SK-N-SH (cell line): Measurements from ENCODE around the gene BAZ1A. TPM values are rescaled to one million over a fixed set of nuclear protein-coding genes. Genes with fewer than 3 reads are reported as not detected.

Source experiments
- CTCF ChIA-PET: fragments of 300-600, 350-600 bp; formaldehyde crosslinking; extraction: SDS; loops from one replicate; lab custom pipeline; 2021; lab: Yijun Ruan, JAX
- POLR2A ChIA-PET: fragments of 350-600 bp; sonication (Branson Sonifier 250); formaldehyde crosslinking; extraction: SDS; loops from one replicate; lab custom pipeline; 2020; ENCODE audit warnings: antibody characterized with exemption, inconsistent platforms; lab: Yijun Ruan, JAX
- DNase-seq: peaks from one replicate; pipeline ENCODE4 v3.0.0; 2012
- H2AFZ ChIP-seq: fragments of 200-600 bp; sonication (generic); 2 replicates; pipeline ENCODE4 v1.8.1; 2016; ENCODE audit warnings: antibody characterized with exemption, mild to moderate bottlenecking, low read depth
- H3F3A ChIP-seq: fragments of 200-600 bp; sonication (generic); replicated peaks from 2 replicates; pipeline ENCODE3; 2016; ENCODE audit warnings: antibody characterized with exemption, mild to moderate bottlenecking; ENCODE audit not compliant: insufficient read depth
- H3K27ac ChIP-seq, 2 experiments: fragments of 200-500 bp in 1 of 2; fragments of 200-600 bp in 1 of 2; sonication (Bioruptor generic) in 1 of 2; sonication (generic), shearing (Covaris generic) in 1 of 2; 2 replicates each; pipeline versions ENCODE4 v1.5.1 to v1.6.1; 2014 to 2016; ENCODE audit warnings: low read depth in 2 of 2, inconsistent platforms in 1 of 2, low read length in 1 of 2, mild to moderate bottlenecking in 1 of 2, mixed read lengths in 1 of 2
- H3K27me3 ChIP-seq: fragments of 200-600 bp; sonication (generic), shearing (Covaris generic); 2 replicates; pipeline ENCODE4 v1.6.1; 2016; ENCODE audit warnings: mixed run types; ENCODE audit not compliant: insufficient read depth
- H3K36me3 ChIP-seq, 2 experiments: fragments of 200-500 bp in 1 of 2; fragments of 200-600 bp in 1 of 2; sonication (Bioruptor generic) in 1 of 2; sonication (generic) in 1 of 2; replicated peaks in 1 of 2; 2 replicates each; pipeline versions ENCODE3 to v1.5.1; 2014 to 2016; ENCODE audit warnings: low read length in 1 of 2, mild to moderate bottlenecking in 1 of 2; ENCODE audit not compliant: insufficient read depth in 2 of 2, control insufficient read depth in 1 of 2
- H3K4me1 ChIP-seq, 2 experiments: fragments of 200-500 bp in 1 of 2; fragments of 200-600 bp in 1 of 2; sonication (Bioruptor generic) in 1 of 2; sonication (generic), shearing (Covaris generic) in 1 of 2; 2 replicates each; pipeline versions ENCODE4 v1.5.1 to v1.6.1; 2014 to 2016; ENCODE audit warnings: low read depth in 1 of 2, low read length in 1 of 2, mixed run types in 1 of 2; ENCODE audit not compliant: insufficient read depth in 2 of 2, control insufficient read depth in 1 of 2
- H3K4me2 ChIP-seq: fragments of 200-600 bp; sonication (generic), shearing (Covaris generic); 2 replicates; pipeline ENCODE4 v1.6.1; 2017; ENCODE audit warnings: mixed run types
- H3K4me3 ChIP-seq, 2 experiments: fragments of 200-500 bp in 1 of 2; fragments of 200-600 bp in 1 of 2; sonication (Bioruptor generic) in 1 of 2; sonication (generic), shearing (Covaris generic) in 1 of 2; 2 replicates each; pipeline versions ENCODE4 v1.5.1 to v1.8.1; 2014 to 2016; ENCODE audit warnings: low read depth in 2 of 2, inconsistent platforms in 1 of 2, low read length in 1 of 2, mild to moderate bottlenecking in 1 of 2, mixed read lengths in 1 of 2, moderate library complexity in 1 of 2
- H3K79me2 ChIP-seq: fragments of 200-600 bp; sonication (generic); 2 replicates; pipeline ENCODE4 v1.8.1; 2017; ENCODE audit warnings: mild to moderate bottlenecking; ENCODE audit not compliant: insufficient read depth
- H3K9ac ChIP-seq: fragments of 200-600 bp; sonication (generic); 2 replicates; pipeline ENCODE4 v1.6.1; 2017; ENCODE audit warnings: mixed run types
- H3K9me2 ChIP-seq: fragments of 200-600 bp; sonication (generic); 2 replicates; pipeline ENCODE4 v1.6.1; 2017; ENCODE audit warnings: mixed run types
- H3K9me3 ChIP-seq: fragments of 200-600 bp; sonication (generic); 2 replicates; pipeline ENCODE4 v1.6.1; 2017; ENCODE audit warnings: mixed run types, mild to moderate bottlenecking, moderate library complexity
- H4K20me1 ChIP-seq: fragments of 200-600 bp; sonication (generic); 2 replicates; pipeline ENCODE4 v1.6.1; 2017; ENCODE audit warnings: mild to moderate bottlenecking, mixed run types; ENCODE audit not compliant: insufficient read depth
- ELF1 ChIP-seq: IDR thresholded peaks from 2 replicates; pipeline ENCODE4 v1.4.0; 2012
- EZH2phosphoT487 ChIP-seq: fragments of 200-600 bp; sonication (generic); IDR thresholded peaks from 2 replicates; pipeline ENCODE4 v1.6.1; 2017; ENCODE audit warnings: low read depth, mixed run types, mild to moderate bottlenecking, antibody characterized with exemption, moderate library complexity, borderline replicate concordance
- FOSL2 ChIP-seq: IDR thresholded peaks from 2 replicates; pipeline ENCODE4 v1.4.0; 2012; ENCODE audit warnings: low read depth, mild to moderate bottlenecking, moderate library complexity, borderline replicate concordance
- GABPA ChIP-seq: IDR thresholded peaks from 2 replicates; pipeline ENCODE4 v1.4.0; 2012; ENCODE audit warnings: low read depth, mild to moderate bottlenecking
- IRF3 ChIP-seq: fragments of 150-350 bp; IDR thresholded peaks from 2 replicates; pipeline ENCODE4 v1.6.1; 2016; ENCODE audit warnings: mild to moderate bottlenecking, low read depth, low read length
- MEF2A ChIP-seq: IDR thresholded peaks from 2 replicates; pipeline ENCODE4 v1.4.0; 2012; ENCODE audit warnings: low read depth, borderline replicate concordance
- NRF1 ChIP-seq: IDR thresholded peaks from 2 replicates; pipeline ENCODE4 v1.6.1; 2012; ENCODE audit warnings: low read depth, mild to moderate bottlenecking, low read length
- RAD21 ChIP-seq: IDR thresholded peaks from 2 replicates; pipeline ENCODE4 v1.6.1; 2012; ENCODE audit warnings: mild to moderate bottlenecking, low read length
- REST ChIP-seq: IDR thresholded peaks from 2 replicates; pipeline ENCODE4 v1.6.1; 2012; ENCODE audit warnings: mild to moderate bottlenecking, low read depth, low read length, moderate library complexity
- RFX5 ChIP-seq: IDR thresholded peaks from 2 replicates; pipeline ENCODE4 v1.6.1; 2012; ENCODE audit warnings: mild to moderate bottlenecking, improper control_type of control experiment, low read length
- RXRA ChIP-seq: IDR thresholded peaks from 2 replicates; pipeline ENCODE4 v1.4.0; 2012; ENCODE audit warnings: low read depth, mild to moderate bottlenecking, borderline replicate concordance
- SIN3A ChIP-seq: IDR thresholded peaks from 2 replicates; pipeline ENCODE4 v1.6.1; 2012; ENCODE audit warnings: low read depth, mild to moderate bottlenecking, low read length, moderate library complexity, borderline replicate concordance
- SMC3 ChIP-seq: IDR thresholded peaks from 2 replicates; pipeline ENCODE4 v1.6.1; 2012; ENCODE audit warnings: low read depth, low read length, improper control_type of control experiment
- TAF1 ChIP-seq: IDR thresholded peaks from 2 replicates; pipeline ENCODE4 v1.6.1; 2012; ENCODE audit warnings: low read depth, mild to moderate bottlenecking, low read length, moderate library complexity, borderline replicate concordance
- TCF12 ChIP-seq: IDR thresholded peaks from 2 replicates; pipeline ENCODE4 v1.4.0; 2012
- YY1 ChIP-seq: IDR thresholded peaks from 2 replicates; pipeline ENCODE4 v1.4.0; 2012; ENCODE audit warnings: low read depth, mild to moderate bottlenecking
- WGBS: methylation state at CpG from one replicate; pipeline ENCODE4 v1.1.6; 2017; ENCODE audit warnings: low lambda C conversion rate; 5-methylcytosine and 5-hydroxymethylcytosine counted together
- polyA plus RNA-seq, 3 experiments: library from polyadenylated mRNA; depleted of rRNA; stranded (reverse); fragments of >200 nt; gene quantifications; 2 replicates each; pipeline ENCODE4 v1.2.3, GENCODE V29; 2012
- TF ChIP-seq, protein P1 (sequence below): fragments of 200-600 bp; sonication (generic); IDR thresholded peaks from 2 replicates; pipeline ENCODE4 v1.6.1; 2017; ENCODE audit warnings: antibody characterized with exemption, mild to moderate bottlenecking, moderate library complexity
- TF ChIP-seq, protein P2 (sequence below): IDR thresholded peaks from 2 replicates; pipeline ENCODE4 v1.4.0; 2012; ENCODE audit warnings: low read depth, borderline replicate concordance

The BAZ1A gene
- polyA plus RNA-seq, 1 of the 3 experiments (the other 2 are of a cell fraction): 17.4 TPM

- DNase-seq: no peak
- CTCF ChIA-PET: no interaction called here
- no peak for TF ChIP-seq MEF2A
- no peak for TF ChIP-seq SMC3
- no peak for TF ChIP-seq RFX5
- no peak for TF ChIP-seq TCF12
- TF ChIP-seq IRF3: no peak
- TF ChIP-seq RAD21: no peak
- no peak for TF ChIP-seq REST
- TF ChIP-seq GABPA: no peak
- no peak for TF ChIP-seq EZH2phosphoT487
- TF ChIP-seq TAF1: no peak
- TF ChIP-seq, protein P1, sequence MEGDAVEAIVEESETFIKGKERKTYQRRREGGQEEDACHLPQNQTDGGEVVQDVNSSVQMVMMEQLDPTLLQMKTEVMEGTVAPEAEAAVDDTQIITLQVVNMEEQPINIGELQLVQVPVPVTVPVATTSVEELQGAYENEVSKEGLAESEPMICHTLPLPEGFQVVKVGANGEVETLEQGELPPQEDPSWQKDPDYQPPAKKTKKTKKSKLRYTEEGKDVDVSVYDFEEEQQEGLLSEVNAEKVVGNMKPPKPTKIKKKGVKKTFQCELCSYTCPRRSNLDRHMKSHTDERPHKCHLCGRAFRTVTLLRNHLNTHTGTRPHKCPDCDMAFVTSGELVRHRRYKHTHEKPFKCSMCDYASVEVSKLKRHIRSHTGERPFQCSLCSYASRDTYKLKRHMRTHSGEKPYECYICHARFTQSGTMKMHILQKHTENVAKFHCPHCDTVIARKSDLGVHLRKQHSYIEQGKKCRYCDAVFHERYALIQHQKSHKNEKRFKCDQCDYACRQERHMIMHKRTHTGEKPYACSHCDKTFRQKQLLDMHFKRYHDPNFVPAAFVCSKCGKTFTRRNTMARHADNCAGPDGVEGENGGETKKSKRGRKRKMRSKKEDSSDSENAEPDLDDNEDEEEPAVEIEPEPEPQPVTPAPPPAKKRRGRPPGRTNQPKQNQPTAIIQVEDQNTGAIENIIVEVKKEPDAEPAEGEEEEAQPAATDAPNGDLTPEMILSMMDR: no peak
- TF ChIP-seq FOSL2: no peak
- TF ChIP-seq NRF1: no peak
- TF ChIP-seq RXRA: no peak
- TF ChIP-seq, protein P2, sequence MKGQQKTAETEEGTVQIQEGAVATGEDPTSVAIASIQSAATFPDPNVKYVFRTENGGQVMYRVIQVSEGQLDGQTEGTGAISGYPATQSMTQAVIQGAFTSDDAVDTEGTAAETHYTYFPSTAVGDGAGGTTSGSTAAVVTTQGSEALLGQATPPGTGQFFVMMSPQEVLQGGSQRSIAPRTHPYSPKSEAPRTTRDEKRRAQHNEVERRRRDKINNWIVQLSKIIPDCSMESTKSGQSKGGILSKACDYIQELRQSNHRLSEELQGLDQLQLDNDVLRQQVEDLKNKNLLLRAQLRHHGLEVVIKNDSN: no peak
- no peak for TF ChIP-seq YY1
- no peak for TF ChIP-seq ELF1
- no peak for TF ChIP-seq SIN3A
- Histone ChIP-seq H3K9me2 (no peaks in the 10 kb centered on the region), H3K9ac (no peak overlapping the region), H3K4me1 (no peaks in the 10 kb centered on the region), H3K27me3 (no peaks in the 10 kb centered on the region), H3K36me3 (peaks cover 15 to 33% of the 10 kb centered on the region in 2 experiments), H3K4me2 (no peak overlapping the region), H3K9me3 (no peaks in the 10 kb centered on the region), H3K79me2 (no peaks in the 10 kb centered on the region), H2AFZ (no peak overlapping the region), H3F3A (peaks cover 15% of the 10 kb centered on the region), H3K4me3 (no peak overlapping the region), H4K20me1 (no peaks in the 10 kb centered on the region), H3K27ac (no peak overlapping the region)
- POLR2A ChIA-PET: no interaction called here
- WGBS: 94% methylated on average over 1 of the region's 1 CpG
These were observed 120.5 kb downstream of the BAZ1A start for GRCh38 chr14:34754687-34755086.
